OCI-LY3 (cell line): ENCODE data around the gene CLCF1.

Experiments
- EZH2phosphoT487 ChIP-seq: fragments of 200-600 bp; shearing (Covaris generic); IDR thresholded peaks from 2 replicates; pipeline ENCODE4 v1.6.1; 2018; ENCODE audit warnings: antibody characterized with exemption, mixed run types, low read depth
- TF ChIP-seq, protein P1 (sequence below): fragments of 200-600, 300-600 bp; sonication (generic); IDR thresholded peaks from 2 replicates; pipeline ENCODE4 v1.5.1; 2014; ENCODE audit warnings: antibody characterized with exemption, low read length, low read depth

DNA sequence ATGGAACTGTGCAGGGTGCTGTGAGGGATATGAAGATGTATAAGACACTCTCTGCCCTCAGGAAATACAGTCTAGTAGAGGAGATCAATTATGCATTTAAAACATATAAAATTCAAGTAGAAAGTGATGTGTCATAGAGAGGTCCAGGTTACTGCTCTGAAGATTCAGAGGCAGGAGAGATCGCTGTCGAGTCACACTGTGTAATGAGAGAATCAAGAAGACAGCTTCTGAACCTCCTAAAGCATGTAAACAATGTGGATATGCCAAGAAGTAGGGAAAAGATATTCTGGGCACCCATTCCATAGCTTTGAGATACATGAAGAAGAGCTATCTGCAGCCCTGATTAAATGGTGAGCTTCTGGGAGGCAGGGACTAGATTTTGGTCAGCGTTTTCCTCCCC lies 53.4 kb downstream of the CLCF1 start:
- TF ChIP-seq, protein P1, sequence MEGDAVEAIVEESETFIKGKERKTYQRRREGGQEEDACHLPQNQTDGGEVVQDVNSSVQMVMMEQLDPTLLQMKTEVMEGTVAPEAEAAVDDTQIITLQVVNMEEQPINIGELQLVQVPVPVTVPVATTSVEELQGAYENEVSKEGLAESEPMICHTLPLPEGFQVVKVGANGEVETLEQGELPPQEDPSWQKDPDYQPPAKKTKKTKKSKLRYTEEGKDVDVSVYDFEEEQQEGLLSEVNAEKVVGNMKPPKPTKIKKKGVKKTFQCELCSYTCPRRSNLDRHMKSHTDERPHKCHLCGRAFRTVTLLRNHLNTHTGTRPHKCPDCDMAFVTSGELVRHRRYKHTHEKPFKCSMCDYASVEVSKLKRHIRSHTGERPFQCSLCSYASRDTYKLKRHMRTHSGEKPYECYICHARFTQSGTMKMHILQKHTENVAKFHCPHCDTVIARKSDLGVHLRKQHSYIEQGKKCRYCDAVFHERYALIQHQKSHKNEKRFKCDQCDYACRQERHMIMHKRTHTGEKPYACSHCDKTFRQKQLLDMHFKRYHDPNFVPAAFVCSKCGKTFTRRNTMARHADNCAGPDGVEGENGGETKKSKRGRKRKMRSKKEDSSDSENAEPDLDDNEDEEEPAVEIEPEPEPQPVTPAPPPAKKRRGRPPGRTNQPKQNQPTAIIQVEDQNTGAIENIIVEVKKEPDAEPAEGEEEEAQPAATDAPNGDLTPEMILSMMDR: no peak
- no peak for TF ChIP-seq EZH2phosphoT487
